Ovary (tissue), 3 donors: Measurements from ENCODE around the gene PROP1.

Experiments used
- CTCF ChIP-seq, 3 donors: fragments of 450-650 bp in 2 of 3; fragments of 200-600 bp in 1 of 3; IDR thresholded peaks; one replicate each; pipeline versions ENCODE4 v1.5.1 to v1.8.0; 2016 to 2022; ENCODE audit warnings: antibody characterized with exemption in 3 of 3, mild to moderate bottlenecking in 1 of 3
- EP300 ChIP-seq: sonication (generic); formaldehyde crosslinking; IDR thresholded peaks from one replicate; pipeline ENCODE4 v1.6.1; 2017; ENCODE audit warnings: antibody characterized with exemption
- donor health status: DM: no; HTN: no; CAD: no.

DNA sequence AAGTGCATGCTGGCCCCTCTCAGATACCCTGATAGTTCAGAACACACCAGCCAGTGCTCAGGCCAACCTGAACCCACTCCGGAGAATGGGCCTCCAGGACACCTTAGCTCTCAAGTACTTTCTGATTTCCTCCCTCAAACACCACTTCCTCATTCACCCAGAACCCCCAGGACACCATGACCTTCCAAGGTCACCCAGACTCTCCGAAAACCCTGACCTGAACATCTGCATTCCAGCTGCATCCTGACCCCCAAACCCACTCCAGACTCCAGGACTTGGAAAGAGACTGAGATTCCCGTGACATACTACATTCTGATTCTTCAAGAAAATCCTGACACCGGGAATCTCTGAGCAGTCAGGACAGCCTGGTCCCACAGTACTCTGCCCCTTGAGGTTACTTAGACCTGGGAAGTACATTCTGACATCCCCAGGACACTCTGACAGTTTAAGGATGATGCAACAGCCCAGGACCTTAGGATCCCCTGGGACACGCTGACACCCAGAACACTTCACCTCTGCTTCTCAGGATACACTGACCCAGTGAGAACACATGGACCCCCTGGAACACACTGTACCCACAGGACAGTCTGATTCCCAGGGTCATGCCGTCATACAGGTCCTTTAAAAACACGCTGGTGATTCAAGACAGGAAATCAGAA lies 747 bp upstream of the PROP1 start:
- TF ChIP-seq CTCF (IDR thresholded peaks at IDR 0.05) (no peak), EP300 (no peak)
